ENCODE measurements around the gene PRSS53.

- TF ChIP-seq CTCF (IDR thresholded peaks at IDR 0.05) (no peak), POLR2A (IDR thresholded peaks at IDR 0.05) (no peak)
These were observed 24.7 kb downstream of the PRSS53 start for GRCh38 chr16:31063843-31064611.
